ENCODE measurements around the gene ABCC9.

DNA sequence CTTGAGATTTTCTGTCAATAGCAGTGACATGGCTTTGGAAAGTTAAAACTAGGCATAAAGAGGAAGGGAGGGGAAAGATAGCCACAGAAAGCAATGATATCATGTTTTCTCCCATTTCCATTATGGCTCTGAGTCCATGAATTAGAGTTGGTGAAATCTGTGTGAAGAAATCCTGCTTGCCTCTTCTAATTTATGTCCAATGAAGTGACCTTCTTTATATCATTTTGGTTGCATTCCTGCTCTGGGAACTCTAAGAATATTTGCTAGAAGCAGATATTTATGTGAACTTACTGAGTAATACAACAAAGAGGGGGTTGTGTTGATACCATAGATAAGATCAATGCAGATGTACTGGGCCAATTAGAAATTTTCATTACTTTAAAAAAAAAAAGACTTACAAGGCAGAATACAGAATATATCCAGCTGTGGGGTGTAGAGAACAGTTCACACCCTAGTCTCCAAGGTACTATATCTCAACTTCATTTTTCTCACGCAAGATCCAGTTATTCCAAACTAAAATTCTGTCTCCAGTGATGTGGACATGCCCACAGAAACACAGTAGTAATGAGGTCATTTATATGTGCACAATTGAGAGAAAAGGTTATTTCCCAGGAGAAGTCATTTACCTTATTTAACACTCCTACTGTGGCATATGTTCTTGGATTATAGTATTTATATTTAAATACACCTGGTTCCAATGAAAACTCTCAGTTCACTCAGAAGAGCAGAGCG, 115.2 kb downstream of the ABCC9 start:
- TF ChIP-seq POLR2A (IDR thresholded peaks at IDR 0.05), result no peak
- TF ChIP-seq, protein P1, sequence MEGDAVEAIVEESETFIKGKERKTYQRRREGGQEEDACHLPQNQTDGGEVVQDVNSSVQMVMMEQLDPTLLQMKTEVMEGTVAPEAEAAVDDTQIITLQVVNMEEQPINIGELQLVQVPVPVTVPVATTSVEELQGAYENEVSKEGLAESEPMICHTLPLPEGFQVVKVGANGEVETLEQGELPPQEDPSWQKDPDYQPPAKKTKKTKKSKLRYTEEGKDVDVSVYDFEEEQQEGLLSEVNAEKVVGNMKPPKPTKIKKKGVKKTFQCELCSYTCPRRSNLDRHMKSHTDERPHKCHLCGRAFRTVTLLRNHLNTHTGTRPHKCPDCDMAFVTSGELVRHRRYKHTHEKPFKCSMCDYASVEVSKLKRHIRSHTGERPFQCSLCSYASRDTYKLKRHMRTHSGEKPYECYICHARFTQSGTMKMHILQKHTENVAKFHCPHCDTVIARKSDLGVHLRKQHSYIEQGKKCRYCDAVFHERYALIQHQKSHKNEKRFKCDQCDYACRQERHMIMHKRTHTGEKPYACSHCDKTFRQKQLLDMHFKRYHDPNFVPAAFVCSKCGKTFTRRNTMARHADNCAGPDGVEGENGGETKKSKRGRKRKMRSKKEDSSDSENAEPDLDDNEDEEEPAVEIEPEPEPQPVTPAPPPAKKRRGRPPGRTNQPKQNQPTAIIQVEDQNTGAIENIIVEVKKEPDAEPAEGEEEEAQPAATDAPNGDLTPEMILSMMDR (IDR thresholded peaks at IDR 0.05), result no peak
